Stimulated activated naive CD4-positive, alpha-beta T cell treated with Interleukin-2 at 50 U/mL for 16 hours (primary cell): ENCODE measurements around the gene PAPPA.

Source experiments
- DNase-seq: peaks from one replicate; lab custom pipeline; 2025; lab: John Stamatoyannopoulos, UW

PAPPA gene, protein sequence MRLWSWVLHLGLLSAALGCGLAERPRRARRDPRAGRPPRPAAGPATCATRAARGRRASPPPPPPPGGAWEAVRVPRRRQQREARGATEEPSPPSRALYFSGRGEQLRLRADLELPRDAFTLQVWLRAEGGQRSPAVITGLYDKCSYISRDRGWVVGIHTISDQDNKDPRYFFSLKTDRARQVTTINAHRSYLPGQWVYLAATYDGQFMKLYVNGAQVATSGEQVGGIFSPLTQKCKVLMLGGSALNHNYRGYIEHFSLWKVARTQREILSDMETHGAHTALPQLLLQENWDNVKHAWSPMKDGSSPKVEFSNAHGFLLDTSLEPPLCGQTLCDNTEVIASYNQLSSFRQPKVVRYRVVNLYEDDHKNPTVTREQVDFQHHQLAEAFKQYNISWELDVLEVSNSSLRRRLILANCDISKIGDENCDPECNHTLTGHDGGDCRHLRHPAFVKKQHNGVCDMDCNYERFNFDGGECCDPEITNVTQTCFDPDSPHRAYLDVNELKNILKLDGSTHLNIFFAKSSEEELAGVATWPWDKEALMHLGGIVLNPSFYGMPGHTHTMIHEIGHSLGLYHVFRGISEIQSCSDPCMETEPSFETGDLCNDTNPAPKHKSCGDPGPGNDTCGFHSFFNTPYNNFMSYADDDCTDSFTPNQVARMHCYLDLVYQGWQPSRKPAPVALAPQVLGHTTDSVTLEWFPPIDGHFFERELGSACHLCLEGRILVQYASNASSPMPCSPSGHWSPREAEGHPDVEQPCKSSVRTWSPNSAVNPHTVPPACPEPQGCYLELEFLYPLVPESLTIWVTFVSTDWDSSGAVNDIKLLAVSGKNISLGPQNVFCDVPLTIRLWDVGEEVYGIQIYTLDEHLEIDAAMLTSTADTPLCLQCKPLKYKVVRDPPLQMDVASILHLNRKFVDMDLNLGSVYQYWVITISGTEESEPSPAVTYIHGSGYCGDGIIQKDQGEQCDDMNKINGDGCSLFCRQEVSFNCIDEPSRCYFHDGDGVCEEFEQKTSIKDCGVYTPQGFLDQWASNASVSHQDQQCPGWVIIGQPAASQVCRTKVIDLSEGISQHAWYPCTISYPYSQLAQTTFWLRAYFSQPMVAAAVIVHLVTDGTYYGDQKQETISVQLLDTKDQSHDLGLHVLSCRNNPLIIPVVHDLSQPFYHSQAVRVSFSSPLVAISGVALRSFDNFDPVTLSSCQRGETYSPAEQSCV (N-terminal part only)

GRCh38 chr9:116153765-116154333 lies at the start of gene PAPPA:
Gene PAPPA (plus strand): TSS chr9:116153791. CDS start chr9:116154173, 382 bp downstream.
- no peak for DNase-seq

- no peak for DNase-seq
Measured at GRCh38 chr9:116103976-116104820, 49.4 kb upstream of the PAPPA start.

GRCh38 chr9:116112236-116112635 lies 41.4 kb upstream of the PAPPA start:
- no peak for DNase-seq

GRCh38 chr9:116115761-116116353 lies 37.7 kb upstream of the PAPPA start:
- no peak for DNase-seq

- no peak for DNase-seq
Measured at GRCh38 chr9:116116393-116116792, 37.2 kb upstream of the PAPPA start.

GRCh38 chr9:116123171-116123570 lies 30.4 kb upstream of the PAPPA start:
- DNase-seq = no peak

DNA sequence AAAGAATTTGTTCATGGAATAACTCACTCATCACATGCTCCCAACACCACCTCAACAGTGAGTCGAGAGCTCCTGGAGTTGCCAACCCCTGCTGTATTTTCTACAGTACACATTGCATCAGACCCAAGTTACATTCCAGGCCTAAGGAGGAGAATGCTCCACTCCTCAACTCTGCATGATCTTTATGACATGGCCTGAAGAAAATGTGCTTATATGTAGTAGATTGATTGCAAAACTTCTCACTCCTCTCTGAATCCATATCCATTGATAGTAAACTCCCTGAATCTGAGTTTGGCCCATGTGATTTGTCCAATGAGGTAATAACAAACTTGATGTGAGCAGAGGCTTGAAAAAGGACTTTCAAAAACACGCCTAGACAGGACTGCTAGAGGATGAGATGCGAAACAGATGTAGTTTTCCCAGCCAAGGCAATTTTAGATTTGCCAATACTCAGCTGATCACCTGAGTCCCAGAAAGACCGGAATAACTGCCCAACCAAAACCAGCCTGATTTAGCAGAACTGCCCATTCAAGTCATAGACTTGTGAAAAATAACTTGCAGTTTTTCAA lies 29.0 kb upstream of the PAPPA start:
- no peak for DNase-seq

GRCh38 chr9:116133163-116133562 lies 20.4 kb upstream of the PAPPA start:
- DNase-seq = no peak

DNA sequence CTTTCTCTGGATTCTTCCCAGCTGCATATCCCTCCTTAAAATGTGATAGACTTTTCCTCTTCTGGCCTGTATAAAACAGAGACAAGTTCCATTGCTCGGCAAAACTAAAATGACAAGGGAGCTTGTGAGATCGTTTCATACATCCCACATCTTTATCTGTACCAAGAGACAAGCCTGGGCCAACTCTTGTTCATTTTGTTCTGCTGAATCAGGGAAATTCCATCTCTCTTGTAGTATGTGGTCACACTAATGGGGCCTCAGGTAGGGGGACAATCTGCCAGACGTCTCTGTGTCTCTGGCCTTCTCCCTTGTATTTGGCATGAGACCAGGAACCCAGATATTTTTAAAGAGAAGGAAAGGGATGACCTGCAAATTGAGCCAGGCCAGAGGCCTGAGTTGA lies 18.6 kb upstream of the PAPPA start:
- DNase-seq = no peak

DNA sequence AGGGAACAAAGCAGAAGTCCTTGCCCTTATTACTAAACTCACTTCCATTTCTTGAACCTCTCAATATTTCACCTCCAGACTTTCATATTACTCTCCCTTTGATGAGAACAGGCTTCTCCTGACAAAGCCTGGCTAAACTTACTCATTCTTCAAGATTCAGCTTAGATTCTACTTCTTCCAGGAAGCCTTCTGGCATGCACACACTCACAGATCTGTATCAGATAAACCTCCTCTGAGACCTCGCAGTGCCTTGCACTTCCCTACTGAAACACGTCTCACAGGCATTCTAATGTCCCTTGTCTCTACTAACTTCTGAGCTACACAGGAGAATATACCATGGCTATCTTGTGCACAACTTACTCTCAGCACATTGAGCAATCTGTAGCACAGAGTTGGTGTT lies 16.6 kb upstream of the PAPPA start:
- DNase-seq = no peak

GRCh38 chr9:116137581-116137980 lies 16.0 kb upstream of the PAPPA start:
- no peak for DNase-seq

GRCh38 chr9:116141864-116142561 lies 11.6 kb upstream of the PAPPA start:
- no peak for DNase-seq

DNA sequence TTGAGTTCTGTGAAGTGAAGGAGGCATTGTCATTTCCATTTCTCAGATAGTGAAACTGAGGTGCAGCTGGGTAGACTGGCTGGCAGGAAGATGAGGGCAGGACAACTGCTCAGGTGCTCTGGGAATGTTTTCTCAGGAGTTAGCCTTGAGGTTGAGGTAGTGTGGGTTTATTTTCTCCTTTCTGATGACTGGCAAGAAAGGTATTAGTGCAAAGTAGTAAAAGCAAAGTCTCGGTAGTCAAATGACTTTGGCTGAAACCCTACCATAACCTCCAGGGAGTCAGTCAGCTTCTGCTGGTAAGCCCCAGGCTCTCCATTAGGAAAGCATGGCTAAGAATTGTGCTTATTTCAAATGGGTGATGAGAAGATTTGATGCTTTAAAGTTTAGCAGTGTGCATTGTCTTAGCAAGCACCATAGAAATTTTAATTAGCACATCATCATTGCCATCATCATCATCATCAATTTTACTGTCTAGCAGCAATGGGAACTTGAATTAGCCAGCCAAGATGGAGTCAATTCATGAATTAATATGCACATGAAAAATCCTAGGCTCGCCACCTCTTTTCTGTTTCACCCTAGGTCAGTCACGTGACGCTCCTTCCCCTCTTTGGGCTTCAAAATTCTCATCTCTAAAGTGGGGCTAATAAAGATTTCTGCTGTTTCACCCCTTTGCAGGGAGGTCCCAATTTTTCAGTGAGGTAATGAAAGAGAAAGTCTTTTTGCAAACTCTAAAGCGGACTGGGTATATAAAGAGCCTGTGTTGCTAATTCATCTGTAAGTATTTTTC lies 10.7 kb upstream of the PAPPA start:
- no peak for DNase-seq

DNA sequence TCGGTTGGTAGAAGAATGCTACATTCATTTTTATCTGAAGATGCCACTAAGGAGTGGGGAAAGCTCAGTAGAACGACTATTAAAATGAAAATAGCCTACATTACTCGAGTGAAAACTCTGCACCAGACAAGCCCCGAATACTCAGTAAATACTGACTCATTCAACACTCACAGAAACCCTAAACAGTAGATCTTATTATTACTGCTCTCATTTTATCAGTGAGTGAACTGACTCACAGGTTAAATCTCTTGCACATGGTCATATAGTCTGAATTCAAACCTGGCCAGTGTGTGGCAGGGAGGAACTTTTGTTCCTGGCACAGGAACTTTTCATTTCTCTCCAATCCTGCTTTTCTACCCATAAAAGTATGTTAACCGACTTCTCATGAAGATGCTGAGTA lies 9.6 kb upstream of the PAPPA start:
- no peak for DNase-seq

- no peak for DNase-seq
Measured at GRCh38 chr9:116144555-116144954, 9.0 kb upstream of the PAPPA start.

- no peak for DNase-seq
Measured at GRCh38 chr9:116145036-116145435, 8.6 kb upstream of the PAPPA start.

DNA sequence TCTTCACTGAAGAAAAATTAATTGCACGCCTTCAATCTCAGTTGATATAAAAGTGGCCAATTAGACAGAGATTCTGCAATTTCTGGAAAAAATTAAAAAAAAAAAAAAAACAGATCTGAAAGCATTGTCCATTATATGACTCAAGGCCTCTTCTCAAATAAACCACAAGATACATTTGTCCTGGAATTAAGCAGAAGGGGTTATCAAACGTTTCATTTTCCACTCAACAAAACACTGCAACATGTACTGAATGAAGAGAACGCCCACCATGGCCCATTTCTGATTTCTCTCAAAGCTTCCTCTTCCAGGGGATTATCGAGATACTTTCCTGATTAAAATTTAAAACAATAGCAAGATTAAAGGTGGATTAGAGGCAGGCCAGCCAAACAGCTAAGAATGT lies 5.8 kb upstream of the PAPPA start:
- DNase-seq = no peak

GRCh38 chr9:116149844-116150243 lies 3.7 kb upstream of the PAPPA start:
- no peak for DNase-seq

GRCh38 chr9:116151199-116151598 lies 2.4 kb upstream of the PAPPA start:
- DNase-seq = no peak
